GM18498 (cell line): ENCODE results near the gene AP3S2.
"Not testable (repeated sequence)": the region's sequence is repeated elsewhere in the genome, so short reads cannot be mapped to it uniquely, and the experiment has no call there.

Source experiments
- ATAC-seq: cut with Tn5 transposase; IDR thresholded peaks from one replicate; pipeline ENCODE4 v1.9.1; 2021; ENCODE audit warnings: mild to moderate bottlenecking, moderate library complexity; ENCODE audit not compliant: unreplicated experiment

The AP3S2 gene

DNA sequence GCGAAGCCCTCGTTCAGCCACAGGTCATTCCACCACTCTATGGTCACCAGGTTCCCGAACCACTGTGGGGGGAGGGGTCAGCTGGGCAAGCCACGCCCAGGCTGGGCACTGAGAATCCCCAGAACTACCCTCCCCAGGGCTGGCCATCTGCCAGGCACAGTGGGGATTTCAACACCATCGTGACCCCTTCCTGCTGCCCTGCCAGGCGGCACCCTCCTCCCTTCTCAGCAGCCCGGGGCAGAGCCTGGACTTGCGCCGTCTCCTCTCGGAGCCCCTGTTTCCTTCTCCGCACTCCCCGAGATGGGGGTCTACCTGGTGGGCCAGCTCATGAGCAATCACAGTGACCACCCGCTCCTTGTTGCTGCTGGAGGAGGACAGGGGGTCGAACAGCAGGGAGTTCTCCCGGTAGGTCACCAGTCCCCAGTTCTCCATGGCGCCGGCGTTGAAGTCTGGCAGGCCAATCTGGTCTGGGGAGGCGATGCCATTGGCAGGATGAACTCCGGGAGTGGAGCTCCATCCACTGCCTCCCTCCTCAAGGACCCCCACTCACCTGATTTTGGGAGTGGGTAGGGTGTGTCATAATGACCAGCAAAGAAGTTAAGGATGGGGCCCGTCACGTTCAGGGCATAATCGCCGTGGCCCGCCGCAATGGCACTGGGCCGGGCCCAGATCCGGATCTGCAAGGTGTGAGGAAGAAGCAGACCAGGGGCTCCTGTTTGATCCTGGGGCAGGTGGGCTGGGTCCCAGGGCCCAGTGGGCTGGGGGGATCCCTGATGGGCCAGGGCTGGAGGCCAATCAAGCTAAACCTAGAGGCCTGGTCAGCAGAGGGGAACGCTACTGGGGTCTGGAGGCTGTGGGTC is 89.6 kb downstream of the AP3S2 start:
- ATAC-seq = no peak

DNA sequence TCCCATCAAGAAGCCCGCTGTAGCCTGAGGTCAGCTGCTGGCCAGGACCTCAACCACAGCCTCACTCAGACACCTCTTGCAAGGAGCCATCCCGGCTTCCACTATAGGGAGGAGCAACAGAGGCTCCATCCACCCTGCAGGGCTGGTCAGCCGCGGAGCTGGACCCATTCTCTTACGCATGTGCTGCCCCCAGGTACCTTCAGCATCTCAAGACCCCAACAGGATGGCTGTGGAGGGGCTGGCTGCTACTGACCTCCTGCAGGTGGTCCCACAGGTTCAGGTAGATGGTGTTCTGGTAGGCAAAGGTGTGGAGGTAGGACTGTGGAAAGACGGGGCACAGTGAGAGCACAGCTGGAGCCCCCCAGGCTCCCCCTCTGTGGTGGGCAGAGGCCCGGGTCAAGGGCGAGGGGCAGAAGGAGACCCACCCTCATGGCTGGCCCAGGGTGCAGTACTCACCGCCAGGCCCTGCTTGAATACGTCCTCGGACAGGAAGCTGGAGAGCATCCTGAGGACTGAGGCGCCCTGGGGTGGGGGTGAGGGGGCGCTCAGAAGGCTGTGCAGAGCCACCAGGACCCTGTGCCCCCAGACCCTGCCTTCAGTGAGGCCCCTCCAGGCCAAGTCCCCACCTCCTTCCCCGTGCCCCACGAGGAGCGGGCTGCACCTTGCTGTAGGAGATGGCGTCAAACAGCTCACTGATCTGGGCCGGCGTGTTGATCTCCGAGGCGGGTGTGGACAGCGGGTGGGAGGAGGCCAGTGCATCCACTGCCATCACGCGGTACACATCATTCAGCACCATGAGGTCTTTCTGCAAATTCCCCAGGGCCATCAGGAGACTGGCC is 90.6 kb downstream of the AP3S2 start:
- no peak for ATAC-seq

DNA sequence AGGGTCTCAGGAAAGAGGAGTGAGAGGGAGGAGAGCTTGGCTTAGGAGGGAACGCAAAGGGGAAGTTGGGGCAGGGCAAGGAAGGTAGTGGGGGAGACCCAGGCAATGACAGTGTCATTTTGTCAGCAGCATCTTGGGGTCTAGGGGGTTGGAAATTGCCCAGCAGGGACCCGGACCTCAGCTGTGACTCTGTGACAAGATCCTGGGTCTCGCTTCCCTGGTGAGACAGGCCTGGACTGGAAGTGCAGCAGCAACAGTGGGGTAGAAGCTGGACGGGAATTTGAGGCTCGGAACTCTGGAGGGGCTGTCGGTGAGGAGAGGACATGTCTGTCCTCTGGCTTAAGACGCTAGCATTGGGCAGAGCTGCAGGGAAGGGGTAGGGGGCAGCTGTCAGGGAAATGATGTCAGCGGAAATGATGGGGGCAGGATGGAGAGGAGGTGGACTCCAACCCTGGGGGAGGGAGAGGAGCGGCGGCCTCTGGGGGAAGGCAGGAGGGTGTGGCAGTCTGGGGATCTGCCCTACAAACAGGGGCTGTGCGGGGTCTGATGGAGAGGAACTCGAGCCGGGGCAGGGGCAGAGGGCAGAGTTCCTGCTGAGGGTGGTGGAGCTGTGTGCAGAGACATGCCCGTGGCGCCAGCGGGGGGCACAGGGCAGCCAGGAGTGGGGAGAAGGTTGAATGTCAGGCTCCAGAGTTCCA is 91.4 kb downstream of the AP3S2 start:
- no peak for ATAC-seq

DNA sequence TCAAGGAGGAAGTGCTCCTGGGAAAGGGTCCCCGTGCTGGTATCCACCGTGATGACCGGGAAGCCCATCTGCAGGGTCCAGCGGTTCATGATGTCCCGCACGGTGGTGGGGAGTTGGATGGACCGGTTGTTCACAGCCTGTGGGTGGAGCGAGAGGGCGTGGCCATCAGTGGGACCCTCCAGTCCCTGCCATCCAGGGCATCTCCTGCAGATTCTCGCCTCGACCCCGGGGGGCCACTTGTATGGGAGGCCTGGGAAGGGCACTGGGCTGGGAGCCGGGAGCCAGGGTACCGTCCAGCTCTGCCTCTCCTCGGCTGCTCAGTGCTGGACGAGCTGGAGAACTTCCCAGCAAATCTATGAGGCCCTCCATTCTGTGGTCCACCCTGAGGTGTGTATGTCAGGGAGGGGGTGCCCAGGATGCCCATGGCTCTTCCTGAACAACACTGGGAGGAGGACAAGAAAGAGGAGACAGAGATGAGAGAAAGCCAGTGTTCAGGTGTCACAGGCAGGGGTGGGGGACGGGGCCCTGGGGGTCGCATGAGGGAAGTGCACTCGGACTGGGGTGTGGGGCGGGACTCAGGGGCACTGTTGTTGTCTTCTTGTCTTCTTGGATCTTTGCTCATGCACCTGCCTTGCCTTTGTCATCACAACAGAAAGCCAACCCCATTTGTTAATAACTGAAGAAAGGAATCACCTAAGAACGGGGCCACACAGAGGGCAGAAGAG is 92.2 kb downstream of the AP3S2 start:
- ATAC-seq = no peak

DNA sequence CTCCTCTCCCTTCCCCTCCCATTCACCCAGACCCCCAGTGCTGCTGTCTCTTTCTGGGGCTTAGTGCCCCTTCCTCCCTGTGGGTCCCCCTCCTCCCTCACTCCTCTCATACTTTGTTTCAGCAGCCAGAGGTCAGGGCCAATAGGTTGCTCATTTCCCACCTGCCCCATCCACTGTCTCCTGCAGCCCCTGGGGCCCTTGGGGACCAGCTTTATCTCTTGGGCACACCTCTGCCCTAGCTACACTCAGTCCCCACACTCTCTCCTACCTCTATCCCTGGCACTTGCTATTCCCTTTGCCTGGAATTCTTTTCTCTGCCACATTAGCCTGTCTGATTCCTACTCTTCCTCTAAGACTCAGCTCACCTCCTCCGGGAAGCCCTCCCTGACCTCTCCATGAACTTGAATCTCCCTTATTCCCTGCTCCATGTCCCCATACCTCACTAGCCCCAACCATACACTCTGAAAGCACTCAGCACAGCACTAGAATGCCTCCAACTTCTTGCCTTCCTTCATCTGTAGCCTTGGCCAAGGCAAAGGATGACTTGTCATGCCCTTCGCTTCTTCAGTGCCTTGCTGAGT is 93.8 kb downstream of the AP3S2 start:
- no peak for ATAC-seq

DNA sequence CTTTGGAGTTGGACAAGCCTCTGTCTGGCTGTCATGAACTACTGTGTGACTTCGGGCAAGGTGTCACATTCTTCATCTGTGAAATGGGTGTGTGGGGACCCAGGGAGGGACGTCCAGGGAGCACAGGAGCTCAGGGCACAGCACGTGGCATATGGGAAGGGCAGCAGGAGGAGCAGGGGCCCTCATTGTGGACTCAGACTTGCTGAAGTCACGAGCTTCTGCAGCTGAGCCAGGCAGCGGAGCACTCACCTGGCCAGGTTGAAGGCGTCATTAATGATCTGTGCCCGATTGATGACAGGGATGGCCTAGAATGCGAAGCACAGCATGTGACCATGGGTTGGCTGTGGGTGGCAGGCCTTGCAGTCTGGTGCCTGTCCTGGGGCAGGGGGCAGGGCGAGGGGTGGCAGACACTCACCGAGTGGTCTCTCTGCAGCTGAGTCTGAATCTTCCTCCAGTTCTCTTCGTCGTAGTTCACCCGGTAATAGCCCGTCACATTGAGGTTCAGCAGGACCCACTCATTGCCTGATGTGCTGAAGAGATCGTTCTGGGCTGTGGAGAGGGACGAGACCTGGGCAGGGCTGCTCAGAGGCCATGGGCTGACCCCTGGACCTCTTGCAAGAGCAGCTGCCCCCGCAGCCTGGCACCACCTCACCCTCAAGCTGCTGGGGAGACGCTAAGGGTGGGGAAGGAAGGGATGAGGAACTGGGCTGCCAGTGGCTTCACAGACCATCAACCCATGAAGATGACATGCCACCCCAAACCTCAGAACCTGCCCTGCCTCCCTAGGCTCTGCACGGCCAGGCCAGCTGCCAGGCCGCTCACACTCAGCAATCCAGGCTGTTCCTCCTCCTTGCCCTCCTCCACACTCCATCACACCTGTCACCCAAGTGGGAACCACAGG is 94.5 kb downstream of the AP3S2 start:
- ATAC-seq = no peak

DNA sequence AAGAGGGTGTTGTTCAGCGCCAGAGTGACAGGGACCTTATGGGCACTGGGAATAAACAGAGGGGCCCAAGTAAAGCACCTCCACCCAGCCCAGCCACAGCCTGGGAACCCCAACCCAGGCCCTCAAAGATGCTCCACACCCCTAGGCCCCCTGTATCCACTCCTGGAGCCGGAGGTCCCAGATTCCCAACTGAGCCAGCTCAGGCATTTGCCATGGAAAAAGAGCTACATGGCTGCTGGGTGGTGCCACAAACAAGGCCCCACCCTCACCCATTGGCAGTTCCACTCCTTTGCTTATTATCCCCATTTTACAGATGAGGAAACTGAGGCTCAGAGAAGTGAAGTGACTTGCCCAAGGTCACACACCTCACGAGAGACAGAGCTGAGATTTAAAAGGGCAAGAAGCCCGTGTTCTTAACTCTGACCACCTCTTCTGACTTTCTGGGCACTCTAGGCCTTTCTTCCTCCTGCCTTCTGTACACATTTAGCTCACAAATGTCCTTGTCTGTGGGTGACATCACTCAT is 96.1 kb downstream of the AP3S2 start:
- ATAC-seq = no peak

DNA sequence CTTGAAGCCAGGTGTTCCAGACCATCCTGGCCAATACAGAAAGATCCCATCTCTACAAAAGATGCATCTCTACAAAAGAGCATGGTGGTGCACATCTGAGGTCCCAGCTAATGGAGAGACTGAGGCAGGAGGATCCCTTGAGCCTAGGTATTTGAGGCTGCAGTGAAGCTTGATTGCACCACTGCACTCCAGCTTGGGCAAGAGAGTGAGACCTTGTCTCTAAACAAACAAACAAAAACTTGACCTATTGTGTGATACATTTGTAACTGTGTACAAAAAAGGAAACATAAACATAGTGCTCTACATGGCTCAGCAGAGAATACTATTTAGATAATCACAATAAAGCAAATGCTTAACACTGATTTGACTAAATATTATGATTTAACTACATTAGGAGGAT is 97.8 kb downstream of the AP3S2 start:
- no peak for ATAC-seq

DNA sequence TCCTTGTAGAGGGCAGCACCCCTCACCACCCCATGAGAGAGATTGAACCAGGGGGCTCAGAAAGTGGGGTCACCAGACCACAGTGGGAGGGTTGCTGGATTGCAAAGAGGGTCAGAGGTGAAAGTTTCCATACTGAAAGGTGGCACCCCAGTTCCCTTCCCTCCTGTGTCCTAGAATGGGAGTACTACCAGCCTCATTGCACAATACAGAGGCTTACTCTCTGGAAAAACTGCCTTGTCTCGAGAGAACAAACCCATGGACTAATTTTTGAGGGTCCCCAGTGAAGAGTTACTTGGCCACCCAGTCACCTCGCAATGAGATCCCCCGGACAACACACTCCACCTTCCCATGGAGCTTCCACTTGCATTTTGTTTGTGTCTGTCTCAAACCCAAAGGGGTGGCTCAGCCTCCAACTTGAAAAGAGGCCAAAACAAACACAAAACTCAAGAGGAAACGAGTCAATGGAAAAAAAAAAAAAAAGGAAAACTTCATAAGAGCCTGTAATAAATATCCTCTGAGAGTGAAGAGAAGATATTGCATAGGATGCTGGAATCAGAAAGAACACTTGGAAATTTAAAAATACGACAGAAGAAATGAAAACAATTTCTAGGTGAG is 99.1 kb downstream of the AP3S2 start:
- ATAC-seq = no peak

DNA sequence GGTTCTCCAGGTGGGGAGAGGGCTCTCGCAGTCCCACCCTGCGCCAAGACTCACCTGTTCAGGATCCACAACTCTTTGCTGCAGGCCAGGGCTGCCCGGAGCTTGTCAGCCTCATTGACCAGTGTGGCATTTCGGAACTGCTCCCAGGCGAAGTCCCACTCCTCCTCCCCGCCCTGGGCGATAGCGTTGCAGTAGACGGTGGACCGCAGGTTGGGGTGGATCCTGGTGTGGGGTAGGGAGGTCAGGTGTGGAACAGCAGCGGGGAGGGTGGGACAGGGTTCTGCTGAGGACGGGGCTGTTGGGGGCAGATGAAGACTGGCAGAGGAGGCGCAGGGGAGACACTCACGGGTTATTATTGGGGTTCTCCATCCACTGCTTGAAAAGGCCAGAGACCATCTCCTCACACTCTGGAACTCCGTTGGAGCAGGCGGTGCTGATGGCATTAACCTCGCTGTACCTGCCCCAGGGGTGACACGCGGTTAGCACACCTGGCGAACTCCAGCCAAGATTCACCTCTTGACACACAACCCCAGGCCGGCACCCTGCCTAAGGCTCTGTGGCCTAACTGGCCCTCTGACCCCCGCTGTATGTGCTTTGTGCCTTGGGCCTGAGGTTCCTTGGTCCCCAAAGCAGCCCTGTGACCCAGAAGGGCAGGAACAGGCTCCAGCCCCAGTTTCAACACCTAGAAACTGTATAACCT is 101.5 kb downstream of the AP3S2 start:
- ATAC-seq = no peak

DNA sequence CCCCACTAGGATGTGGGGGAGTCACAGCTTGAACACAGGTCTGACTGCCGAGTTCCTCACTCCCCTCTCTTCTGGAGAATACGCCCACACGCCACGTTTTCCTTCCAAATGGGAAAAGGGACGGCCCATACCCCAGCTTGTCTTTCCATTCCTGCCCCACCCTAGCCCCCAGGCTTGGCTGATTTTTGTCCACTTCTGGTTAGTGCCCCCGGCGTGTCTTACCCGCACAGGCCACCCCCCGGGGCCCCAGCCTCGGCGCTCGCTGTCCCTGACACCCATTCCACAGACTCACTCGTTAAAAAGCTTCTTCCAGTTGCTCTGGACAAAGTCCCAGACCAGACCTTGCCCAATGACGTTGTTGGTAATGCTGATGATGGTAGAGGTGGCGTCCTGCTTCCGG is 103.1 kb downstream of the AP3S2 start:
- no peak for ATAC-seq

DNA sequence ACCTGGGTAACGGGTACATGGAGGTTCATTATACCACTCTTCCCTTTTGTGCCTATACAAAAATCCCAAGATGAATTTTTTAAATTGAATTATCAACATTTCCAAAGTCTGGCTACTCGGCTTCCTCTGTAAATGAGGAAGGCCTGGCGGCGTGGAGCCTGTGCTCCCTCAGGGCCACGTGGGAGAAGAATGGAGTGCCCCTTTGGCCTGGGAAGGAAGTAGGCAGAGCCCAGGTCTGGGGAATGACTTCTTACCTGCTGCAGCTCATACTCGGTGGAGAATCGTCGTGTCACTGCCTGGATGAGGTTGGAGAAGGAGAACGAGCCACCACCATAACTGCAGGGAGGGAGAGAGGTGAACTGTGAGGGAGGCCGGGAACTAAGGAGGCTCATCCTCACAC is 103.6 kb downstream of the AP3S2 start:
- no peak for ATAC-seq

DNA sequence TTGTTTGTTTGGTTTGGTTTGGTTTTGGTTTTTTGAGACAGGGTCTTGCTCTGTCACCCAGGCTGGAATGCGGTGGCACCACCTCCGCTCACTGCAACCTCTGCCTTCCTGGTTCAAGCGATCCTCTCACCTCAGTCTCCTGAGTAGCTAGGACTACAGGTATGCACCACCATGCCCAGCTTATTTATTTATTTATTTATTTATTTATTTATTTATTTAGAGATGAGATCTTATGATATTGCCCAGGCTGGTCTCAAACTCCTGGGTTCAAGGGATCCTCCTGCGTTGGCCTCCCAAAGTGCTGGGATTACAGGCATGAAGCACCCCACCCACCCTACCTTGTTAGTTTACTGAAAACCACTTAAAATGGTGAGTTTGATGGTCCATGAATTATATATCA is 105.2 kb downstream of the AP3S2 start:
- ATAC-seq = not testable (repeated sequence)

DNA sequence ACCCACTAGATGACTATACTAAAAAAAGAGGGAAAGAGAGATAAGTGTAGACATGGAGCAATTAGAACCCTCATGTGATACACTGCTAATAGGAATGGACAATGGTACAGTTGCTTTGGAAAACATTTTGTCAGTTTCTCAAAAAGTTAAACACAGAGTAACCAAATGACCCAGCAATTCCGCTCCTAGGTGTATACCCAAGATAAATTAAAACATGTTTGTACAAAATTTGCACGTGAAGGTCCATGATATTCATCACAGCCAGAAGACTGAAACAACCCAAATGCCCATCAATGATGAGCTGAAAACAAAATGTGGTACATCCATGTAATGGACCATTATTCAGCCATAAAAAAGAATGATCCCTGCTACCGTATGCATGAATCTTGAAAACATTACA is 105.8 kb downstream of the AP3S2 start:
- no peak for ATAC-seq

DNA sequence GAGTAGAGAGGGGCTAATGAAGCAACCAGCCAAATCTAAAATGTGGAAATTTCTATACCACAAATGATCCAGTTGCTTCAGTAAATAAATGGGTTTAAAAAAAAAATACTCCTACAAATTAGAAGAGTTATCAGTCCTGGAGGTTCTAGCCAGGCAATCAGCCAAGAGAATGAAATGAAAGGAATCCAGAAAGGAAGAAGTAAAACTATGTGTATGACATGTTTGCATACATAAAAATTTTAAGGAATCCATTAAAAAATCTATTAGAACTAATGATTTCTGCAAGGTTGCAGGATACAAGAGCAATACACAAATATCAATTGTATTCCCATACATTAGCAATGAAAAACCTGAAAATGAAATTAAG is 108.0 kb downstream of the AP3S2 start:
- ATAC-seq = no peak

DNA sequence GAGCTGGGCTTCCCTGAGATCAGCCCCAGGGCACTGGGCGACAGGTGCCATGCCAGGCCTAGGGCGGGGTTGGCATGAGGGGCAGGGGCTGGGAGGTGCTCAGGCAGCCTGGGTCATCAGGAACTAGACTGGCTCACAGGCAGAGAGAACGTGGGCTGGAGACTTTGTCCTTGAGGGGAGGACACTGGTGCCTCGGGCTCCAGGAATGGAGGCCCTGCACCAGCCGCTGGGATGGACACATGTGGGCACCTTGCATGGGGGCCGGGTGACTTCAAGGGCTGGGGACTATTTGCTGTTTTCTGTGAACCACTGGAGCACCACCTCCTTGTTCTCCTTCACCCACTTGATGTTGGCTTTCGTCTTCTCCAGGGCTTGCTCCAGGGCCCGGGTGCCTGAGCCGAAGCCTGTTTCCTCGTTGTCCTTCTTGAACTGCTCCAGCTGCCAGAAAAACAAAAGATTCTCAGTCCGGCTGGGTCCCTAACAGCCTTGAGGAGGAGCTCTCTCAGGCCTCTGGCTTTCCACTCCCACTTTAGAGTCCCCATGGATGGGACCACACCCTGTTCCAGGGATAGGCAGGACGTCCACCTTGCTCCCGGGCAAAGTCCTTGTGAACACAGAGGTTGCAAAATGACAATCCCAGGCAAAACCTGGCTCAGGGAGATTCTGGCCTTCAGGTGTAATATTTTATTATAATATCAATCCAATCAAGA is 108.6 kb downstream of the AP3S2 start:
- ATAC-seq = no peak

DNA sequence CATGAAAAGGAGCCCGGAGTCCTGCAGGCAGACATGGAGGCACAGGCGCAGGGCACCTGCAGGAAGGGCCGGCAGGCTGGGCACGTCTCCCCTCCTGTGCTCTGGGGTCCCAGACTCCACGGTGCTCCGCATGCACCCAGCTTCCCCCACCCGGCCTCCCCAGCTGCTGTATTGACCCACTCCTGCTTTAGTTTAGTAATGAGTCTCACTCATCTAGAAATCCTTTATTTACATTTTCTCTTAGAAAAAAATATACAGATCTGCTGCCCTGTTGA is 109.2 kb downstream of the AP3S2 start:
- ATAC-seq = no peak
